NCI-H1092 treated with DMSO at 0.1 percent for 48 hours (cell line): ENCODE measurements around the gene SPCS3.
"Not testable (repeated sequence)": the region's sequence is repeated elsewhere in the genome, so short reads cannot be mapped to it uniquely, and the experiment has no call there.

Experiments used
- DNase-seq: peaks from one replicate; lab custom pipeline; 2025; lab: John Stamatoyannopoulos, UW

Gene SPCS3

GRCh38 chr4:176306837-176307665 lies 12.7 kb upstream of the SPCS3 start:
- no peak for DNase-seq

GRCh38 chr4:176307666-176307930 lies 12.2 kb upstream of the SPCS3 start:
- no peak for DNase-seq

GRCh38 chr4:176308441-176308840 lies 11.3 kb upstream of the SPCS3 start:
- DNase-seq, result no peak

GRCh38 chr4:176309046-176309445 lies 10.7 kb upstream of the SPCS3 start:
- no peak for DNase-seq

GRCh38 chr4:176309772-176310171 lies 10.0 kb upstream of the SPCS3 start:
- DNase-seq, result no peak

GRCh38 chr4:176313596-176314336 lies 6.0 kb upstream of the SPCS3 start:
- DNase-seq, result no peak

GRCh38 chr4:176319151-176319703 lies 539 bp upstream of the SPCS3 start:
- DNase-seq, result no peak

- DNase-seq, result peak; percentile 69
Measured at GRCh38 chr4:176320340-176320975, 692 bp downstream of the SPCS3 start.

- no peak for DNase-seq
Measured at GRCh38 chr4:176320976-176321361, 1.2 kb downstream of the SPCS3 start.

GRCh38 chr4:176321589-176321988 lies 1.8 kb downstream of the SPCS3 start:
- DNase-seq, result no peak

- DNase-seq, result no peak
Measured at GRCh38 chr4:176323511-176324160, 3.9 kb downstream of the SPCS3 start.

- not testable (repeated sequence) for DNase-seq
Measured at GRCh38 chr4:176324876-176325275, 5.1 kb downstream of the SPCS3 start.

- DNase-seq, result no peak
Measured at GRCh38 chr4:176333076-176333475, 13.3 kb downstream of the SPCS3 start.

GRCh38 chr4:176334066-176334465 lies 14.3 kb downstream of the SPCS3 start:
- DNase-seq, result no peak

- no peak for DNase-seq
Measured at GRCh38 chr4:176335421-176335820, 15.7 kb downstream of the SPCS3 start.

- no peak for DNase-seq
Measured at GRCh38 chr4:176339936-176340761, 20.4 kb downstream of the SPCS3 start.

GRCh38 chr4:176340871-176341685 lies 21.3 kb downstream of the SPCS3 start:
- peak; percentile 9 for DNase-seq

- no peak for DNase-seq
Measured at GRCh38 chr4:176342384-176342783, 22.6 kb downstream of the SPCS3 start.

- DNase-seq, result no peak
Measured at GRCh38 chr4:176343286-176343685, 23.5 kb downstream of the SPCS3 start.

GRCh38 chr4:176345346-176345745 lies 25.6 kb downstream of the SPCS3 start:
- DNase-seq, result not testable (repeated sequence)
